Effector CD8-positive, alpha-beta T cell (primary cell): ENCODE measurements around the gene HIVEP3.
"Not testable (repeated sequence)": the region's sequence is repeated elsewhere in the genome, so short reads cannot be mapped to it uniquely, and the experiment has no call there.

Source experiments
- DNase-seq: peaks from one replicate; lab custom pipeline; 2025; lab: John Stamatoyannopoulos, UW

HIVEP3 gene

DNA sequence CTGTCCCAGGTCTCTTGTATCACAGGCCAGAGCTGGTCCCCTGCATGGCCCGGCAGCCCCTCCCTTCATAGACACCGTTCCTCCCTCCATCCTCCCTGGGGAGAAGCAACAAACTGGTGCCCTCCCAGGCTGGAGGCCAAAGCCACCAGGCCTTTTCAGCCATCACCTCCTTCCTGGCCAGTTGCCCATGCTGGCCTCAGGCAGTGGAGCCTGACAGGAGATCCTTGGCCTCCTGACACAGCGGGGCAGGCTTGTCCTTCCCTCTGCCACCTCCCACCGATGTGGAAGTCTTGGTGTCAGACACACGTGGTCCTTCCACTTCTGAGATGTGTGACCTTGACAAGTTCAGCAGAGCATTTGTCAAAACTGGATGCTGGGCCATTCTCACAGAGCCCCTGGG lies 206.0 kb downstream of the HIVEP3 start:
- DNase-seq = no peak

- DNase-seq = no peak
Observed at GRCh38 chr1:41712081-41712480, 206.6 kb downstream of the HIVEP3 start.

- DNase-seq = no peak
Observed at GRCh38 chr1:41711581-41711980, 207.1 kb downstream of the HIVEP3 start.

DNA sequence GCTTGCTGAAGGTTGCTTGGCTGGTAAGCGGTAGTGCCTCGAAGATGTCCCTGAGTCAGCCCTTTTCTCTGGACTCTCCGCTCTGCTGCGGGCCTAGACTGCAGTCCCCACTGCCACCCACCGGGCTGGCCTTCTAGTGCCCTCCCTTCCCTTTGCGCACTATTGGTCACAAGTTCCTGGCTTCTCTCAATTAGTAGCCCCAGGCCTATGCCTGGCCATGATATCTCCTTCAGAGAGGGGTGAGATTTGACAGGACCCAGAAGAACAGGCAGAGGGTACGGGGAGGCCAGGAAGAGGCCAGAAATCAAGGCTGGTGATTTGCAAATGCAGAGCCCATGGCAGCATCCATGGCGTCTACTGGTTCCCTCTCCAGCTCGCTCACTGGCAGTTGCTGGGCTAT lies 207.7 kb downstream of the HIVEP3 start:
- no peak for DNase-seq

DNA sequence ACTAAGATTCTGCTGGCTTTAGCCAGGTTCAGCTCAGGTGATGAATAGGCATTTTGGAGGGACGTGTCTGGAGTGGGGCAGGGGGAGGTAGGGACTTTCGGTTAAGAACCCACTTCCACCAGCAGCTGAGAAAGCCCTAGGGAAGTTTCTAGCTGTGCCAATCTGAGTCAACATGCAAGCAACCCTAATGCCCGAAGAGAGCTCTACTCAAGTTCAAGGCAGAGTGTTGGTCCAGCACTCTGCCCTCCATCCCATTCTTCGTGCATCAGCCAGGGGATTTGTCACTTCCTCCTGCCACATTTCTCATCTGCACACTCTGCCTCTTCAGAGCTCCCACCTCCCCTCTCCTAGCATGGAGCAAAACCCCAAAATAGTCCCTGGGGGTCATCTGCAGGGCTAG lies 208.8 kb downstream of the HIVEP3 start:
- DNase-seq = no peak

DNA sequence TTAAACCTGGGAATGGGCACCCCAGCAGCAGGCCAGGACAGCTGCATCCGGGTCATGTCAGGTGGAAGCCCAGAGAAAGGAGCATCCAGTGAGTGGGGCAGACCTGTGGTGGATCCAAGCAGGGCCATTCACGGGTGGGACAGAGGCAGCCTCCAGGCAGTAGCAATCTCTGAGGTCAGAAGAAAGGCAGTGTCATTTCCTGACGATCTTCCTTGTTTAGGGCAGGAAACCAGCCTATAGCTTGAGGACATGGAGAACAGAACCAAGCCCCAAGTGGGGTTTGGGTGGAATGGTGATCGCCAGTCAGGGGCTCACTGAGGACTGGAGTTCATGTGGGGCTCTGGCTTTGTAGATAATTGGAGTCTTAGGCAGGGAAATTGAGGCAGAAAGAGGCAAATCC lies 209.4 kb downstream of the HIVEP3 start:
- DNase-seq = no peak

GRCh38 chr1:41708332-41708731 lies 210.4 kb downstream of the HIVEP3 start:
- DNase-seq = no peak

DNA sequence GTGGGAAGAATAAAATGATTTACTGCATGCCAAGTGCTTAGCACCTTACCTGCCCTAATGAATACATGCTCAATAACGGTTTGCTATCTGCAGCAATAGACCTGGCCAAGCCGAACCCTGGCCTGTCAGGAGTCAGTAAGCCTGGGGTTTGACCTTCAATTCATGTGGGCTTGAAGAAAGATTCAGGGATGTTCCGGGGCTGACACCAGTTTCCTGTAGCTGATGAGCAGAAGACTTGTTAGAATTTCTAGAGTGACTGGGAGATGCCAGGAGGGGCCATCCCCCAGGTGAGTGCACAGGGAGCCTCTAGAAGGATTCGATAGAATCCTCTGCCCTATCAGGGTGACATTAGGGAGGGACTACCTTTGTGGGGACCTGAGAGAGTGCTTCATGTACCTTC lies 210.9 kb downstream of the HIVEP3 start:
- DNase-seq = no peak

- no peak for DNase-seq
Observed at GRCh38 chr1:41705798-41706197, 212.9 kb downstream of the HIVEP3 start.

DNA sequence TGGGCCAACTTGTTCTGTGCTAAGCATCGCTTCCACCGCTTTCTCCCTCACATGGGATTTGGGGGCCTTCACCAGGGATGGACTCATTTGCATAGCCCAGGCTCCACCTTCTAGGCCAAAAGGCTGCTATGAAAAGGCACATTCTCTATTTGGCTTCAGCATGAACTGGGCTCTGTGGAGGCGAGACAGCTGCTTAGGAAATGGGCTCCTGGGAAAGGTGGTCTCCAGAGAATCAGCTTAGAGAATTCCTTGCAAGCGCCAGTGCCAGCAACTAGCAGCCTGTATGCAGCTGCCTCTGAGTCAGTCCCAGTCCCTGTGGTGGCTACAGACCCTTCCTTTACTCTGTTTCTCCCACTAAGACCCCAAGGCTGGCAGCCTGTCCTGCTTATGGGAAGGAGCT lies 214.5 kb downstream of the HIVEP3 start:
- no peak for DNase-seq

DNA sequence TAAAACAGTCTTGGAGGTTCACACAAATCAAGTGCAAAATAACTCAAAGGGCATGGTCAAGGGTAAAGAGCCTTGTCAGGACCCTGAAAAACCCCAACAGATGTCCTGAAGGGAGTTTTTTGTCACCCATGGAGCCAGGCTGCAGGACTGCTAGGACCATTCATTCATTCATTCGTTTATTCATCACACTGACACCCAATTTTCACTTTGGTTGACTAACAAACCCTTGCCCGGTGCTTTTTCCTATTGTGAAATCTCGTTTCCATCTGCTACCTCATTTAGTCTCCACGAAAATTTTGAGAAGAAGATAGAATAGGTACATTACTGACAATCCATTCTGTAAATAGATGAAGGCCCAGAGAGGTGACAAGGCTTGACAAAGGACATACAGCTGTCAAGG lies 216.0 kb downstream of the HIVEP3 start:
- DNase-seq = no peak

DNA sequence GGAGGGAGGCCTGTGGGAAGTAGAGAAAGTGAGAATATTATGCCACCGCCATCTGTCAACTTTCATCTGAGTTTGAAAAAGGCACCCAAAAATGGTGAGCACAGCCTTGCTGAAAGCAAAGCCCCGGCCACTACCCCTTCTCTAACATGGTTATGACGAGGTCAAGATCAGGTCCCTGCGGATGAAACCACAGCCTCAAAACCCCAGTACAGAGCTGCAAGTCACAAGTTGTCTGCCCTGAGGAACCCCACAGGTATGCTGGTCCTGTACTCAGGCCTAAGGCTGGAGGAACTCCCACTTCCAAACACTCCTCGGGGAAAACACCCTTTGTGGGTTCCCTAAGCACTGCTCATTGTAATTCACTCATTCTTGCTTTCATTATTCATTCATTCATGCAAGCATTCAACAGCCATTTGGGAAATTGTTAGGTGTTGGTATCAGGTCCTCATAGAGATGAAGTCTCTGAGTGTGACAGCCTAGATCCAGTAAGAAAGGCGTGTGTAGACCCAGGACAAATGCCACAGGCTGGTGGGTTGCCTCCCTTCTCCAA lies 217.7 kb downstream of the HIVEP3 start:
- no peak for DNase-seq

GRCh38 chr1:41700581-41700980 lies 218.1 kb downstream of the HIVEP3 start:
- DNase-seq = no peak

GRCh38 chr1:41699861-41700248 lies 218.9 kb downstream of the HIVEP3 start:
- DNase-seq = no peak

DNA sequence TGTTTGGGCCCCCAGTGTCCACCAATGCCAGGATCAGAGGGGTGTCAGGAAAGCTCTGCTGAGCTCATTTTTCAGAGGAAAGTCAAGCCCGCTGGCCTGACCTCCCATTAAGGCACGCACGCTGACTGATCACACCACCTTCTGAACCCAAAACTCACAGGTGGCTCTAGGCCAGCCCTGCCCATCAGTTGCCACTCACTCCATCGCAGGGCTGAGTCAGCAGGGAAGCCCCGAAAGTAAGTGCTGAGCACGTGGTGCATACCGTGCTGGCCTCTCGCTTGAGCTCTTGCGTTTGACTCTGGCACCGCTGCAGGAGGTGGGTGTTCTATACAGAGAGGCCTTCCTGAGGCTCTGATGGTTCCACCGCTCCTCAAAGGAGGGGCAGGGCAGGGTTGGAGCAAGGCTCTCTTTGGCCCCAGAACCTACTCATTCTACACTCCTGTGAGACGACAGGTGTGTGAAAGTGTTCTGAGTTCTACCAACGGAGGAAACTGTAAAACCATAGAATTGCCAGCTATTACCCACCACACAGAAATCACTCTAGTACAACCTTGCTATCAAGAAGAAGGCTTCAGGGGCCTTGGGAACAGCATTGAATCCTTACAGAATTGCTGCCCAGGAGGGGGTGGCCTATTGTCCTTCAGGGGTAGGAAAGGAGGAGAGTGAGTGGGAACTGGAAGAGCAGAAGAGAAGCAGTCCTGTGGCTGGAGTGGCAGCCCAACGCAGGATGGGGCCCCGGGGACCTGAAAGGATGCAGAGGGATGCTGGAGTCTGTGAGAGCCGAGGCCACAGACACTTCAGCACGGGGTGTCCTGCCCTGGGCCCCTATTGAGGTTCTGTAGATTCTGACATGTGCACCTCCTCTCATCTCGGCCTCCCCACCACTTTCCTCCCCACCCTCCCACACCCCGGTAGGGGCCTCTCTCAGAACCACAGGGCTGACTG lies 219.5 kb downstream of the HIVEP3 start:
- no peak for DNase-seq

- no peak for DNase-seq
Observed at GRCh38 chr1:41696381-41696780, 222.3 kb downstream of the HIVEP3 start.

GRCh38 chr1:41695118-41695745 lies 223.5 kb downstream of the HIVEP3 start:
- DNase-seq = no peak

DNA sequence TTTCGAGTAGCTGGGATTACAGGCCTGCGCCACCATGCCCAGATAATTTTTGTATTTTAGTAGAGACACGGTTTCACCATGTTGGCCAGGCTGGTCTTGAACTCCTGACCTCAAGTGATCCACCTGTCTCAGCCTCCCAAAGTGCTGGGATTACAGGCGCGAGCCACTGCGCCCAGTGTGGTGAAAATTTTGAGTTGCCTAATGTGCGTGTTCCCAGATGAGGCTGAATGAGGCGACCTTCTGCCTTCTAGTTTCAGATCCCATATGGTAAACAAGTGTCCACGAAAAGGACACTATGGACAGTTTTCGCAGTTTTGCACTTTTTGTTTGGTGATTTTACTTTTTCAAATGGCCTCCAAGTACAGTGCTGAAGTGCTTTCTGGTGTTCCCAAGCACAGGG lies 226.8 kb downstream of the HIVEP3 start:
- DNase-seq = not testable (repeated sequence)

- no peak for DNase-seq
Observed at GRCh38 chr1:41691424-41691823, 227.3 kb downstream of the HIVEP3 start.

- DNase-seq = no peak
Observed at GRCh38 chr1:41690331-41690730, 228.4 kb downstream of the HIVEP3 start.

DNA sequence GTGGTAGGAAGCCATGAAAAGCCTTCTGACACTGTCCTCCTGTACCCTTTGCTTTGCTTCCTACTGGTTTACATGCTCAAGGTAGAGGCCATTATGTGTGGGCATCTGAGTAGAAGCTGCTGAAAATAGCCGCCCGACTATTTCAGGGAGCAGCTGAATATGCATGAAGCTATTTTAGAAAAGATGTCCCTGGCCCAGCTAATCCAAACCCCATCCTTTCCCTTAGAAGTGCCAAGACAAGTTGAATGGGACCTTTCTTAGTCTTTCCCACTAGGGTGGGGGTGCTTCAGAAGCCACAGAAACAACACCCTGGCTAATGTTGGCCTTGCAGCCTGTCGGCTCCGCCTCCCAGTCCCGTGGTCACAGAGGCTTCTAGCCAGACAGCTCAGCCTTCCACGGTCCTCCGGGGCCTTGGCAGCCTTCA lies 229.2 kb downstream of the HIVEP3 start:
- DNase-seq = no peak

GRCh38 chr1:41689139-41689538 lies 229.6 kb downstream of the HIVEP3 start:
- DNase-seq = no peak

DNA sequence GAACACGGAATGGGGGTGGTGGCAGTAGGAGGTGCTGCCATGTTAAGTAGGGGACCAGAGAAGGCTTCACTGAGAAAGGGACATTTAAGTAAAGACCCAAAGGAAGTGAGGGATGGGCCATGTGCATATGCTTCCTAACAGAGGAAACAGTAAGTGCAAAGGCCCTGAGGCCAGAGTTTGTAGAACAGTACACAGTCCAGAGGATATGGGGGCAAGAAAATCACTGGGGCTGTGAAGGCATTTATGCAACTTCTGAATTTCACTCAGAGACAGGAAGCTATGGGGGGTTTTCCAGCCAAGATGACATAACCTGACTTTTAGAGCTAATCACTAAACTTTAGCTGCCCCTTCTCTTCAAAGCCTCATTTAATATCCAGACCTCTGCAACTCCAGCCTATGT lies 231.7 kb downstream of the HIVEP3 start:
- no peak for DNase-seq
